ENCODE measurements around the gene GAGE12G.
"Not testable (repeated sequence)": the region's sequence is repeated elsewhere in the genome, so short reads cannot be mapped to it uniquely, and the experiment has no call there.

- not testable (repeated sequence) for TF ChIP-seq CTCF (tag by site-specific recombination; IDR thresholded peaks at IDR 0.05); ZNF146 (tag by site-specific recombination; IDR thresholded peaks at IDR 0.05); YY1 (tag by site-specific recombination; IDR thresholded peaks at IDR 0.05); ZNF16 (tag by site-specific recombination; IDR thresholded peaks at IDR 0.05; ENCODE audit: low read depth); ZNF544 (tag by site-specific recombination; IDR thresholded peaks at IDR 0.05); ZNF76 (tag by site-specific recombination; IDR thresholded peaks at IDR 0.05; ENCODE audit: borderline replicate concordance, low read depth); PRDM2 (tag by site-specific recombination; IDR thresholded peaks at IDR 0.05; ENCODE audit: borderline replicate concordance); ATF2 (tag by site-specific recombination; IDR thresholded peaks at IDR 0.05; ENCODE audit: low read depth); ZNF704 (tag by site-specific recombination; IDR thresholded peaks at IDR 0.05)
These were observed 19.0 kb downstream of the GAGE12G start, which contains the start of gene GAGE2A for GRCh38 chrX:49589196-49589595.

All from HEK293 (cell line).